ENCODE data around the gene GREB1.

- TF ChIP-seq, protein P1, sequence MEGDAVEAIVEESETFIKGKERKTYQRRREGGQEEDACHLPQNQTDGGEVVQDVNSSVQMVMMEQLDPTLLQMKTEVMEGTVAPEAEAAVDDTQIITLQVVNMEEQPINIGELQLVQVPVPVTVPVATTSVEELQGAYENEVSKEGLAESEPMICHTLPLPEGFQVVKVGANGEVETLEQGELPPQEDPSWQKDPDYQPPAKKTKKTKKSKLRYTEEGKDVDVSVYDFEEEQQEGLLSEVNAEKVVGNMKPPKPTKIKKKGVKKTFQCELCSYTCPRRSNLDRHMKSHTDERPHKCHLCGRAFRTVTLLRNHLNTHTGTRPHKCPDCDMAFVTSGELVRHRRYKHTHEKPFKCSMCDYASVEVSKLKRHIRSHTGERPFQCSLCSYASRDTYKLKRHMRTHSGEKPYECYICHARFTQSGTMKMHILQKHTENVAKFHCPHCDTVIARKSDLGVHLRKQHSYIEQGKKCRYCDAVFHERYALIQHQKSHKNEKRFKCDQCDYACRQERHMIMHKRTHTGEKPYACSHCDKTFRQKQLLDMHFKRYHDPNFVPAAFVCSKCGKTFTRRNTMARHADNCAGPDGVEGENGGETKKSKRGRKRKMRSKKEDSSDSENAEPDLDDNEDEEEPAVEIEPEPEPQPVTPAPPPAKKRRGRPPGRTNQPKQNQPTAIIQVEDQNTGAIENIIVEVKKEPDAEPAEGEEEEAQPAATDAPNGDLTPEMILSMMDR (IDR thresholded peaks at IDR 0.05; ENCODE audit: low read depth, low read length): no peak
- no peak for TF ChIP-seq EZH2phosphoT487 (IDR thresholded peaks at IDR 0.05; ENCODE audit: low read depth)
These were observed 59.1 kb downstream of the GREB1 start for GRCh38 chr2:11592671-11593574.

Measured in OCI-LY3 (cell line).